Motor neuron (in vitro differentiated cells): ENCODE measurements around the gene LOX. TPM values are rescaled to one million over a fixed set of nuclear protein-coding genes. Genes with fewer than 3 reads are reported as not detected.

ENCODE experiments used
- ATAC-seq, 8 experiments: fragments of 200-7000 bp; cut with Tn5 transposase; replicated peaks in 6 of 8; 2 replicates each; pipeline ENCODE4 v1.8.0; 2021; ENCODE audit warnings: mild to moderate bottlenecking in 8 of 8, moderate library complexity in 8 of 8
- H3K27ac ChIP-seq, 2 donors: fragments of 250-450 bp; sonication (Bioruptor Pico); 2 replicates each; pipeline ENCODE4 v1.9.0; 2021; ENCODE audit warnings: antibody characterized with exemption in 2 of 2, mild to moderate bottlenecking in 2 of 2, moderate library complexity in 1 of 2
- H3K4me1 ChIP-seq, 2 donors: fragments of 250-450 bp; sonication (Bioruptor Pico); replicated peaks in 1 of 2; 2 replicates each; pipeline ENCODE4 v1.6.1; 2021; ENCODE audit warnings: antibody characterized with exemption in 2 of 2, mild to moderate bottlenecking in 2 of 2, moderate library complexity in 1 of 2
- H3K4me3 ChIP-seq, 5 donors: fragments of 250-450 bp; sonication (Bioruptor Pico); 2 replicates each; pipeline ENCODE4 v1.9.0; 2021; ENCODE audit warnings: antibody characterized with exemption in 5 of 5, mild to moderate bottlenecking in 5 of 5, moderate library complexity in 4 of 5
- WGBS, 10 experiments: fragments of 450-650 bp; shearing (Covaris generic); methylation state at CpG; one replicate each; pipeline ENCODE4 v1.0.0; 2022; 5-methylcytosine and 5-hydroxymethylcytosine counted together
- in situ Hi-C, 9 experiments: fragments of 400-800 bp; cut with MboI; loops; one replicate each; pipeline ENCODE4 v1.15.0; 2021; ENCODE audit warnings: low sequenced_read_pairs in 9 of 9, low pct_unique_long_range_greater_than_20kb in 2 of 9; ENCODE audit not compliant: unreplicated experiment in 9 of 9
- total RNA-seq, 8 experiments: library from RNA; unstranded; fragments of 300-600 nt; gene quantifications; 2 replicates each; pipeline versions ENCODE4 v1.2.3 to v1.2.4, GENCODE V29; 2022

LOX gene
- total RNA-seq, 8 experiments from 2014 or later, result 1.0 to 147 (median 15.5) TPM

DNA sequence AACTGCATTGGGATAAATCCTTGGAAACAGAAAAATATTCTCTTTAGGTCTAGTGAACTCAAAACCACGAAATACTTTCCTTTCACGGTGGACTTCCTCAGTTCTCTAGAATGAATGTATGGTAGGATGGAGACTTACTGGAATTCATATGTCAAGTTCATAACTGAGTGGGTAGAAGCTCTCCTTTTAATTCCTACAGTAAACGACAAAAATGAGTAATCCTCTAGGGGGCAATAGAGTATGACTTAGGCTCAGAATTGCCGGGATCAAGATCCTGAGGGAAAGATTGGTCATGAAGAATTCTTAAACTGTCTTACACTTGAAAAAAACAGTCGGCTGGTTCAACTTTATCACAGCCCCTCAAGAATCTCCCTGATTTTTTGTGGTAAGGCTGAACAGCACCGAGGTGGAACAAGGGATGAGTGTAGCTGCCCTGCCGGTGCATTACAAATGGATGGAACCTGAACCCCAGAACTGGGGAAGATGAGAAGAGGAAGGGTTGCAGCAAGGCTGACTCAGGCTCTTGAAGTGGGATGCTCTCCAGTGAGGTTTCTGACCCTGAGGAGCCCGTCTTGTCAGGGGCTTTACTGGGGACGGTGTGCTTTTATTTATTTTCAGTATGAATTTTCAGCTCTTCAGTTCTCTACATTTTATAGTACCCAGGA lies 14.0 kb upstream of the LOX start:
- in situ Hi-C loops, result loop anchor here in 1 of 9 experiments (25.0 kb wide), 1 partner anchor 130 kb away; the partner anchor contains the start of gene SRFBP1
- peak in 4 of 8 experiments; percentile 36 to 43 (median 40) for ATAC-seq
- no peaks in the 10 kb centered on the region for H3K4me1 ChIP-seq
- WGBS, 10 experiments, result 4 to 94% (median 38%) methylated on average over 2 to 9 of the region's 9 CpGs; no CpG with 5 or more reads in 1 of the 10 experiments
- no peak overlapping the region for H3K4me3 ChIP-seq
- H3K27ac ChIP-seq, result no peak overlapping the region

DNA sequence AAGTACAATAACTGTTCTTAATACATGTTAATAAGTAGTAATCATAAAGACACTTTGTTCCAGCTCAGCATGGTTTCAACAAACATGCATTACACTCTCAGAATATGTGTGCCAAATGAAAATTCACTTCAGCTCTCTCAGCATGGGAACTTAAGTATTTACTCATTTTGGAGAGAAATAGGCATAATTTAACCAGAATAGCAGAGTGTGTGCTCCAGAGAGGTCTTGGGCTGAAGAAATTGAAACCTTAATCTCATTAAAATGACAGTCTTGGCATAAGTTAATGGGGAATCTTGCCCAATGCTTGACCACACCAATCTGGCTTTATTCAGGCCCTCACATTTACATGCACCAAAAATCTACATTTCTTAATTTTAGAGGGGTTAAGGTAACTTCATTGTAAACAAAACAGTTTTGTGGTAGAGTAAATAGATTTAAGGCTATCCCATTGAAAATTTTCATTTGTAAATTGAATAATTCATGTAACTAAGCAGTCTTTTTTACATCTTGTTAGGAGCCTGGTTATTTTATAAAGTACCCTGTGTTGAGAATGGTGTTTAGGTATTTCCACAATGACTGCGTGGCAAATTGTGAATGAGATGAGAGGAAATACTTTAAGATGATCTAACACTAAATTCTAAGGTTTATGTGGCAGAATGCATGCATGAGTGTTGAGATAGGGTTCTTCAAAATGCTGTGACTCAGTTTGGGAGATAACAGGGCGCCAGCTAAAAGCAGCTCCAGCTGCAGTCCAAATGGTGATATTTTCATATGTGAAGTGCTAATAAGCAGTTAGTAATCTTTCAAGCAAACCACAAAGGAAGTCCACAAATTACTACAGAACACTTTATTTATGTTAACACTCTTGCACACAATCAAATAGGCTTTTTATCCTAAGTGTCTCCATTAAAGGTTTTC lies 11.3 kb upstream of the LOX start:
- no peak overlapping the region for H3K27ac ChIP-seq
- 0 to 100% (median 80%) methylated on average over 1 to 2 of the region's 2 CpGs; no CpG with 5 or more reads in 1 of the 10 experiments for WGBS, 10 experiments
- peak in 3 of 8 experiments; percentile 72 to 80 (median 73) for ATAC-seq
- no peak overlapping the region for H3K4me3 ChIP-seq
- no peaks in the 10 kb centered on the region for H3K4me1 ChIP-seq
- in situ Hi-C loops, result loop anchor here in 1 of 9 experiments (25.0 kb wide), 1 partner anchor 127 kb away; the partner anchor contains the start of gene SRFBP1

DNA sequence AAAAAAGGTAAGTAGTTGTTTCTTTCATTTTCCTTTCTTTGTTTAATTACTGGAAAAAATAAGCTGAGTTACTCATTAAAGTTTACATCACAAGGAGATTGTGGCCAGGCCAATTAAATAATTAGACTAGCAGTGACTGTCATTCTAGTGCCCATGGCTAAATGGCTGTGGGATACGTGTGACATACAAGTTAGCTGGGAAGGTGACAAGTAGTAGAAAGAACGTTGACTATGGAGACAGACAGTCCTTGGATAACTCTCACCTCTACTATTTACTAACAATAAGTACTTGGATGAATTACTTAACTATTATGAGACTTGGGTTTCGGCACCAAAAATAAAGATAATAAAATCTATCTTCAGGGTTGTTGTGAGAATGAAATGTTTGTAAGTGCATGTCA lies 7.0 kb upstream of the LOX start:
- Histone ChIP-seq H3K4me3 (no peak overlapping the region), H3K4me1 (no peaks in the 10 kb centered on the region), H3K27ac (no peak overlapping the region)
- in situ Hi-C loops, result loop anchor here in 1 of 9 experiments (25.0 kb wide), 1 partner anchor 123 kb away; the partner anchor contains the start of gene SRFBP1
- no peak for ATAC-seq
- 76 to 100% (median 91%) methylated on average over 1 to 3 of the region's 3 CpGs; no CpG with 5 or more reads in 2 of the 10 experiments for WGBS, 10 experiments

DNA sequence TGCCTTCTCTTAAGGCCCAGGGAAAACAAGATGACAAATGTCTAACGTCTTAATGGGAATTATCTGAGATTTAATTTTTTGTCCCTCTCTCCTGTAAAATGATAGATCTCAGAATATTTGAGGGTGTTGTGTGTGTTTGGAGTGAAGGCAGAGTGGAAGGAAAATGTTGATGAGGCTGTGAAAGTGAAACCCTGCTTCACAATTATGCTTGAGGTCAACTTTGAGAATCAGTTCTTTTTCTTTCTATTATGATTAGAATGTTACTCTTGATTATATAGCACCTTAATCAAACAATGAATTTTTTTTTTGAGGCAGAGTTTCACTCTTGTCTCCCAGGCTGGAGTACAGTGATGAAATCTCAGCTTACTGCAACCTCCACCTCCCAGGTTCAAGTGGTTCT lies 5.5 kb upstream of the LOX start:
- Histone ChIP-seq H3K4me1 (peaks cover 0 to 3% of the 10 kb centered on the region in 2 donors), H3K4me3 (no peak overlapping the region), H3K27ac (no peak overlapping the region)
- in situ Hi-C loops, result loop anchor here in 1 of 9 experiments (25.0 kb wide), 1 partner anchor 121 kb away; the partner anchor contains the start of gene SRFBP1
- WGBS, 10 experiments, result 63 to 100% (median 75%) methylated on average over 1 of the region's 1 CpG; no CpG with 5 or more reads in 5 of the 10 experiments
- no peak for ATAC-seq

DNA sequence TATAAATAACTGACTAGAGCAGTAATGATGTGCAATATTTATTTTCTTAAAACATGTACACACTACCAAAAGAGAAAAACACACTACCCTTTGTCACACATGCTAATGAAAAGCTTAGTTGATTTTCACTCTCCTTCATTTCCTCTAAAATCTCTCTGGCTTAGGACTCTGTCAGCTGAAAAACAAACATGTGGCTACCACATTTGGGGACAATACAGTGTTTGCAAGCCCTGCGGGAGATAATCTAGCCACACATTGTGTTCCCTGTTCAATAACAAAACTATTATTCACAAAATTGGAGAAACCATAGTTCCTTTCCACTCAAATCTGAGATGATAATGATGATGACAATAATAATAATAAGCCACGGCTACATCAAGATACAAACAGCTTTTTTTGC lies 3.5 kb upstream of the LOX start:
- Histone ChIP-seq H3K27ac (no peak overlapping the region), H3K4me1 (peaks cover 0 to 4% of the 10 kb centered on the region in 2 donors)
- in situ Hi-C loops, result loop anchor here in 1 of 9 experiments (25.0 kb wide), 1 partner anchor 119 kb away; the partner anchor contains the start of gene SRFBP1

DNA sequence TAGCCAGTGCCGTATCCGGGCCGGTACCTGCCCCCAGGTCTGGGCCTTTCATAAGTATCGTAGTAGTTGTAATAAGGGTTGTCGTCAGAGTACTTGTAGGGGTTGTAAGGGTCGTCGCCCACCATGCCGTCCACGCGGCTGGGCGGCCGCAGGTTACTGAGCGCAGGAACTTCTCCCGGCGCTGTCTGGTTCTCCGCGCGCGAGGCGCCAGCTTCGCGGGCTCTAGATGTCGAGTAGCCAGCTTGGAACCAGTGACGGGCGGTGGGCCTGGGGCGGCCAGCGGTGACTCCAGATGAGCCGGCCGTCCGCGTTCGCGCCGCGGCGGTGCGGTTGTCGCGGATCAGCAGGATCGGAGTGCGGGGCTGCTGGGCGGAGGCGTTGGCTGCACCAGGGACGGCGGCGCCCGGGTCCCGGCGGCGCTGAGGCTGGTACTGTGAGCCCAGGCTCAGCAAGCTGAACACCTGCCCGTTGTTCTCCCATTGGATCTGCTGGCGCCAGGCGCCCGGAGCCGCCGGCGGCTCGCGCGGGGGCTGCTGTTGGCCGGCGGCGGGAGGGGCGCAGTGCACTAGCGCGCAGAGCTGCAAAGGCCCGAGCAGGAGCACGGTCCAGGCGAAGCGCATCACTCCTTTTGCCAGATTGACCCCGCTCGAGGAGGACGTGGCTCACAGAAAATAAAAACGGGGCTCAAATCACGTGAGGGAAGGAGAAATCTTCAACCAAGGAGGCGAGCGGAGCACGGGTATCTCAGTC lies 518 bp downstream of the LOX start:
- H3K4me3 ChIP-seq, result peak overlapping the region; percentile 36 to 58 (median 41)
- peak overlapping the region in 1 of 2 donors; percentile 7 for H3K27ac ChIP-seq
- H3K4me1 ChIP-seq, result peaks cover 0 to 4% of the 10 kb centered on the region in 2 donors
- peak; percentile 17 to 77 (median 62) for ATAC-seq
- 0 to 11% (median 1%) methylated on average over 1 to 16 of the region's 78 CpGs; no CpG with 5 or more reads in 4 of the 10 experiments for WGBS, 10 experiments
- in situ Hi-C loops, result loop anchor here in 1 of 9 experiments (25.0 kb wide), 1 partner anchor 115 kb away; the partner anchor contains the start of gene SRFBP1

More for the DNA sequence above, 3.5 kb upstream of the LOX start:
- WGBS, 10 experiments, result 0 to 90% (median 68%) methylated on average over 1 to 2 of the region's 2 CpGs
- no peak overlapping the region for H3K4me3 ChIP-seq
- no peak for ATAC-seq

DNA sequence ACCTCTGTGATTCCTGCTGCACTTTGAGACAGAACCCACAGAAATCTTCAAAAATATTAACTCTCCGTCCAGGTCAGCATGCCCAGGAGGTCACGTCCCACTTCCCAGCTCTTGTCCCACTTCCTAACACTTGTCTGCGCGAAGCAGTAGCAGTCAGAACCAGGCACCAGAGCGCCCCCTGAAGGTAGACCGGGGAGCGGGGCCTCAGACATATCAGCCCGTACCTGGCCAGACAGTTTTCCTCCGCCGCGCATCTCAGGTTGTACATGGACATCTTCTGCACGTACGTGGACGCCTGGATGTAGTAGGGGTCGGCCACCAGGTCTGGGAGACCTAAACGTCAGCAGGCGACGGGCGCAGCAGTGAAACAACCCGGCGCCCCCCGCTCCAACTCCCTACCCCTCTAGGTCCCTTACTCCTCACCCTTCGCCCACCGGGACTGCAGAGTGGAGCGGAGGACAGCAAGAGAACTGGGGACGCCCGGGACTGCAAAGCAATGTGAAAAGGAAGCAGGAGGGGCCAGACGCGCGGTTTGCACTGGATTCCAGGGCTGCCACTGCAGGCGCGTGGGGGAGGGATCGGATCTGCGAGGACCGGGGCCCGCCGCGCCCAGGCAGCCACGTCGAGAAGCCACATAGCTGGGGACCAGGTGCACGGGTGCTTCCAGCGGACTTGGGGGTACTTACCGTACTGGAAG lies 1.2 kb downstream of the LOX start:
- WGBS, 10 experiments, result 0 to 20% (median 10%) methylated on average over 2 to 11 of the region's 43 CpGs; no CpG with 5 or more reads in 5 of the 10 experiments

DNA sequence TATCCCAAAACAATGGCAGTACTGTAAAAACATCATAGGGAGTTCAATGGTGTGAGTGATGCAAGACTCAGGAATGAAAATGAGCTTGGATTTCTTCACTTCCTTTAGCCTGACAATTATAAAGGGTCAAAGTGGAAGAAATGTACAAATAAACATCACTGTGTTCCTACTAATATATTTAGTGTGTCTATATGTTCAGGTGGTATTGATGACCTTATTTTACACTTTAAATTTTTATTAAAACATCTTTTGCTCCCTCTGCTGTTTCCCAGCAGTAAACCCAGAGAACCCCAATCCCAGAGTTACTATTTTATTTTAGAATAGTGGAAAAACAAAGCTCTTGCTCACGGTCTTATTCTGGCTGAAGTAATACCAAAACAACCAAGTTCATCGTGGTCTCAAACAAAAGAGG lies 2.0 kb downstream of the LOX start:
- Histone ChIP-seq H3K4me3 (peak overlapping the region in 3 of 5 donors; percentile 39 to 58 (median 45)), H3K27ac (no peak overlapping the region), H3K4me1 (peaks cover 0 to 4% of the 10 kb centered on the region in 2 donors)
- 0 to 100% (median 41%) methylated on average over 1 to 2 of the region's 2 CpGs; no CpG with 5 or more reads in 2 of the 10 experiments for WGBS, 10 experiments
- ATAC-seq, result no peak
- in situ Hi-C loops, result loop anchor here in 1 of 9 experiments (25.0 kb wide), 1 partner anchor 114 kb away; the partner anchor contains the start of gene SRFBP1

More for the DNA sequence above, 1.2 kb downstream of the LOX start:
- in situ Hi-C loops, result loop anchor here in 1 of 9 experiments (25.0 kb wide), 1 partner anchor 115 kb away; the partner anchor contains the start of gene SRFBP1
- peak; percentile 43 to 79 (median 66) for ATAC-seq
- peak overlapping the region; percentile 36 to 58 (median 41) for H3K4me3 ChIP-seq
- H3K27ac ChIP-seq, result no peak overlapping the region
- H3K4me1 ChIP-seq, result peaks cover 0 to 4% of the 10 kb centered on the region in 2 donors

DNA sequence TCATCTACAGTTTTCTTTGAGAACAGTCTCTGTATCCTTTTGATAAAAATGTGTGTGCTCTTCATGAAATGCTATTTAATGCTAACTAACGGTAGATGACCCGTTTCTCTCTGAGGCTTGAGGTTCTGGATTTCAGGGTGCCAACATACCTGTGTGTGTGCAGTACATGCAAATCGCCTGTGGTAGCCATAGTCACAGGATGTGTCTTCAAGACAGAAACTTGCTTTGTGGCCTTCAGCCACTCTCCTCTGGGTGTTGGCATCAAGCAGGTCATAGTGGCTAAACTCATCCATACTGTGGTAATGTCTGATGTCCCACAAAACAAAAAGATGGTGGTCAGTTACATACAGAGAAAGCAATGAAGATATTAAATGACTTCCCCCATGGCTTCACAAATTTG lies 4.2 kb downstream of the LOX start:
- 11 to 100% (median 89%) methylated on average over 2 to 3 of the region's 3 CpGs; no CpG with 5 or more reads in 2 of the 10 experiments for WGBS, 10 experiments
- ATAC-seq, result no peak
- Histone ChIP-seq H3K4me3 (no peak overlapping the region), H3K27ac (no peak overlapping the region), H3K4me1 (peaks cover 0 to 4% of the 10 kb centered on the region in 2 donors)
- in situ Hi-C loops, result no loop called here

DNA sequence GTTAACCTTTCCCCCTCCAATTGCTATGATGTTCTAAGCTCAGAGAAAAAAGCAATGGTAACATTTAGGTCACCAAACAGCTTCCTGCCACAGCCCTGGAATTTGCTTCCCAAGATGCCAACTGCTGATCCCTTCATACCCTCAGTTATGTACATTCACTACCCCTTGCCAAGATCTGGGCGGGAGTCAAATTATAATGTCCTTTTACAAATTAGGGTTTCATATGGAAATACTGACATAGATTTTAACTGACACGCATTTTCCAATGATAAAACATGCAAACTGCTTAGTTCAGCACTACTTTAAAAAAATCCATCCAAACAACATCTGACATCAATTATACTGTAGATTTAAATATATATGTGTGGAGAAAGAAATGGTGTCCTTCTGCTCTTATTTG lies 5.0 kb downstream of the LOX start:
- ATAC-seq, result peak in 1 of 8 experiments; percentile 54
- in situ Hi-C loops, result no loop called here
- H3K4me1 ChIP-seq, result no peaks in the 10 kb centered on the region
- no peak overlapping the region for H3K27ac ChIP-seq
- H3K4me3 ChIP-seq, result no peak overlapping the region
- WGBS, 10 experiments, result 0 to 100% (median 37%) methylated on average over 1 to 2 of the region's 2 CpGs; no CpG with 5 or more reads in 2 of the 10 experiments

DNA sequence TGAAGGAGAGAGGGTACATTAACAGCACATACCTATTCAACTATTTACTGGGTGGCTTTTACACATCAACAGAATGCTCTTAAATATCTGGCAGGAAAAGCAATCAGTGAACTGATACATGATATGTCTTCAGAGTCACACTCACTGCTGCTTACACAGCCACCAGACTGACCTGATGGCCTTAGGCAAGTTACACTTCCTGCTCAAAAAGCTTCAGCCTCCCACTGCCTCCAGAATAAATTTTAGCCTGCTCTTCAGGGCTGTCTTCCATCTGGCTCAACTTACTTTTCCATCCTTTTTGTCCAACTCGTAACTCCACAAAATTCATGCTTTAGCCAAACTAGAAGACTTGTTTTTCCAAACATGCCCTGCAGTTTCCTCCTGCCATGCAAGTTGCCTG lies 10.7 kb downstream of the LOX start:
- 17 to 100% (median 85%) methylated on average over 1 of the region's 1 CpG; no CpG with 5 or more reads in 2 of the 10 experiments for WGBS, 10 experiments
- H3K27ac ChIP-seq, result no peak overlapping the region
- ATAC-seq, result peak in 1 of 8 experiments; percentile 58
- no peaks in the 10 kb centered on the region for H3K4me1 ChIP-seq
- in situ Hi-C loops, result no loop called here
- no peak overlapping the region for H3K4me3 ChIP-seq
